HEK293T (cell line): ENCODE measurements around the gene KREMEN1.

Source experiments
- ELF4 ChIP-seq: fragments of 450-650 bp; IDR thresholded peaks from 2 replicates; pipeline ENCODE4 v1.6.1; 2017; ENCODE audit warnings: antibody characterized with exemption
- SUZ12 ChIP-seq: fragments of 450-650 bp; IDR thresholded peaks from 2 replicates; pipeline ENCODE4 v1.6.1; 2016; ENCODE audit warnings: mild to moderate bottlenecking

DNA sequence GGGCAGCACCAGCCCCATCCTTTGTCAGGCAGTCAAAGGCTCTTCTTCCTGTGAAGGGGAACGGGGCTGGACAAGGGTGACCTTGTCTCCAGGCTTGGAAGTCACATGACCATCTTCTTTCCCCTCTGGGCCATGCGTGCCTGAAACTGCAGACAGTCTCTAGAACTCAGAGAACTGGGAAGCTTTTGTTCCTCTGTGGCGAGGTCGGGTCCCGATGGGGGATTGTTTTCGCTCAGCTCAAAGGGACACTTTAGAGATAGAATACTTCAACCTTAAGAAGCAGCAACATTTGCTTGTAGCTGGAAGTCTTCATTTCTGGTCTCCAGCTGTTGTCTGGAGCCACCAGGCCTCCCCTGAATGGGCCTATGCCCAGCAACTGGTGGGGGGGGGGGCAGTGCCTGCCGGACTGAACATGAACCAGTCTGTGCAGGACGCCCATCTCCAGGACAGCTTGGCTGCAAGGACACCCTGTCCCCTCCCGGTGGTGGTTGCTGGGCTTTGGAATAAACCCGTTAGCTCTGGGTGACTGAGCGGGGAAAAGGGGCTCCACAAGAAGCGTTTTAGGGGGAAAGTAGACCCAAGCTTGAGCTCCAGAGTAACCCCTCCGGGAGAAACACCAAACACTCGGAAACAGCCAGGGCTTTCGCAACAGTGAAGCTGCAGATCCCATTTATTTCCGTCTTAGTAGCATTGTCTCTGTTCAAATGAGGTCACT is 77.2 kb downstream of the KREMEN1 start:
- TF ChIP-seq ELF4 (no peak), SUZ12 (no peak)
